Measurements from ENCODE around the gene SYT9. TPM values are rescaled to one million over a fixed set of nuclear protein-coding genes. Genes with fewer than 3 reads are reported as not detected.

The SYT9 gene
- total and polyA plus RNA-seq, 2 of the 4 experiments (the other 2 are of a cell fraction), result not detected

DNA sequence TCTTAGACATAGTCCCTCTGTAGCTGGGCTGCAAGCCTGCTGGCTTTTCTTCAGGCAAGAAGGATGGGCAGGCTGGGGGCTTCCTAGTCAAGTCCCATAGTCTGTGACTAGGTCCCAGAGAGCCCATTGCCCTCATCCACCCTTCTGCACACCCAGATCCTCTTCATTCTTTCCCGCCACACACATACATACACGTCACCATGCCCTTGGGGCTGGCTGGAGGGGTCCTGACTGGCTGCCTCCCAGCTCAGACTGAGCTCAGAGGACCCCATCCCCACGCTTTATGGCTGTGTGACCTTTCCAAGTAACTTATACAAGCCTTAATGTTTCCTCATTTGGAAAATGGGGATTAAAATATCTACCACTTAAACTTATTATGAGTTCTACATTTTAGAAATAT is 248.5 kb downstream of the SYT9 start:
- H3K4me1 ChIP-seq (ENCODE audit: control insufficient read depth, insufficient read depth, low read length), result no peaks in the 10 kb centered on the region
- no peak overlapping the region for H3K56ac ChIP-seq (ENCODE audit: extremely low read depth, insufficient read depth, low read length)
- H4K91ac ChIP-seq (ENCODE audit: insufficient read depth, low read depth, low read length), result no peak overlapping the region
- H2BK5ac ChIP-seq (ENCODE audit: low read depth, low read length, poor library complexity, severe bottlenecking), result no peak overlapping the region
- no peaks in the 10 kb centered on the region for H3K36me3 ChIP-seq (ENCODE audit: control insufficient read depth, insufficient read depth, low read length)
- H3K9me3 ChIP-seq (ENCODE audit: control insufficient read depth, insufficient read depth, low read length), result no peaks in the 10 kb centered on the region
- POLR2A ChIA-PET (ENCODE audit: unreplicated experiment), result no interaction called here
- no peak overlapping the region for H3K4me2 ChIP-seq (ENCODE audit: low read depth, low read length)
- CTCF ChIA-PET, result no interaction called here
- H4K20me1 ChIP-seq (ENCODE audit: insufficient read depth, low read length), result no peaks in the 10 kb centered on the region
- no TSS peak for BruUV-seq (replicated peaks)
- no peak overlapping the region for H3K18ac ChIP-seq (ENCODE audit: low read depth, low read length)
- no peak overlapping the region for H3K4ac ChIP-seq (ENCODE audit: low read depth, low read length)
- no peak overlapping the region for H4K5ac ChIP-seq (ENCODE audit: low read depth, low read length)
- H2AFZ ChIP-seq (replicated peaks; ENCODE audit: low read length, poor library complexity), result no peak overlapping the region
- TF ChIP-seq MAZ (IDR thresholded peaks at IDR 0.05; ENCODE audit: borderline replicate concordance, low read depth, low read length), result no peak
- no peak for TF ChIP-seq FOS (IDR thresholded peaks at IDR 0.05; ENCODE audit: low read depth, low read length)
- no peak for TF ChIP-seq SMC3 (IDR thresholded peaks at IDR 0.05; ENCODE audit: low read depth, low read length)
- no peak for TF ChIP-seq MXI1 (IDR thresholded peaks at IDR 0.05; ENCODE audit: borderline replicate concordance, low read depth, low read length)
- no peak for TF ChIP-seq POLR2A (IDR thresholded peaks at IDR 0.05; ENCODE audit: low read depth, low read length)
- no peak for TF ChIP-seq RFX5 (IDR thresholded peaks at IDR 0.05; ENCODE audit: low read depth, low read length)
- TF ChIP-seq MAFK (IDR thresholded peaks at IDR 0.05; ENCODE audit: low read depth, low read length), result no peak
- TF ChIP-seq, protein P1, sequence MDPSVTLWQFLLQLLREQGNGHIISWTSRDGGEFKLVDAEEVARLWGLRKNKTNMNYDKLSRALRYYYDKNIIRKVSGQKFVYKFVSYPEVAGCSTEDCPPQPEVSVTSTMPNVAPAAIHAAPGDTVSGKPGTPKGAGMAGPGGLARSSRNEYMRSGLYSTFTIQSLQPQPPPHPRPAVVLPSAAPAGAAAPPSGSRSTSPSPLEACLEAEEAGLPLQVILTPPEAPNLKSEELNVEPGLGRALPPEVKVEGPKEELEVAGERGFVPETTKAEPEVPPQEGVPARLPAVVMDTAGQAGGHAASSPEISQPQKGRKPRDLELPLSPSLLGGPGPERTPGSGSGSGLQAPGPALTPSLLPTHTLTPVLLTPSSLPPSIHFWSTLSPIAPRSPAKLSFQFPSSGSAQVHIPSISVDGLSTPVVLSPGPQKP (IDR thresholded peaks at IDR 0.05; ENCODE audit: borderline replicate concordance, low read depth, low read length), result no peak
- TF ChIP-seq, protein P2, sequence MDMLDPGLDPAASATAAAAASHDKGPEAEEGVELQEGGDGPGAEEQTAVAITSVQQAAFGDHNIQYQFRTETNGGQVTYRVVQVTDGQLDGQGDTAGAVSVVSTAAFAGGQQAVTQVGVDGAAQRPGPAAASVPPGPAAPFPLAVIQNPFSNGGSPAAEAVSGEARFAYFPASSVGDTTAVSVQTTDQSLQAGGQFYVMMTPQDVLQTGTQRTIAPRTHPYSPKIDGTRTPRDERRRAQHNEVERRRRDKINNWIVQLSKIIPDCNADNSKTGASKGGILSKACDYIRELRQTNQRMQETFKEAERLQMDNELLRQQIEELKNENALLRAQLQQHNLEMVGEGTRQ (IDR thresholded peaks at IDR 0.05; ENCODE audit: low read depth, low read length), result no peak
- no peak for TF ChIP-seq BHLHE40 (IDR thresholded peaks at IDR 0.05; ENCODE audit: low read depth, low read length)
- no peak overlapping the region for H3K14ac ChIP-seq (replicated peaks; ENCODE audit: low read depth, low read length)
- no peak overlapping the region for H2BK15ac ChIP-seq (ENCODE audit: low read depth, low read length)
- in situ Hi-C loops (cut with MboI; ENCODE audit: low sequenced_read_pairs) (no loop called here), intact Hi-C loops (cut with micrococcal nuclease) (no loop called here), dilution Hi-C loops (cut with HindIII; ENCODE audit: low sequenced_read_pairs, unreplicated experiment) (no loop called here)
- no peak overlapping the region for H4K8ac ChIP-seq (ENCODE audit: low read depth in 2 of 2, low read length in 2 of 2)
- 52% methylated on average over 2 of the region's 3 CpGs; no CpG with 5 or more reads in 1 of the 2 experiments for WGBS, 2 experiments (ENCODE audit: extremely low coverage in 2 of 2, insufficient read length in 1 of 2)
- H3K23ac ChIP-seq (ENCODE audit: low read depth, low read length), result no peak overlapping the region
- no peak for DNase-seq
- H3K9ac ChIP-seq (ENCODE audit: low read depth, low read length), result no peak overlapping the region
- no peaks in the 10 kb centered on the region for H3K79me1 ChIP-seq (ENCODE audit: low read depth in 1 of 2, low read length in 2 of 2)
- no peaks in the 10 kb centered on the region for H3K27me3 ChIP-seq (ENCODE audit: control insufficient read depth, insufficient read depth, low read length)
- no peak overlapping the region for H3K27ac ChIP-seq (ENCODE audit: insufficient read depth, low read length)
- no peak overlapping the region for H2AK5ac ChIP-seq (ENCODE audit: low read depth, low read length)
- no peak overlapping the region for H2BK120ac ChIP-seq (ENCODE audit: low read depth, low read length)
- no peak overlapping the region for H2AK9ac ChIP-seq (replicated peaks; ENCODE audit: low read depth, low read length, poor library complexity)
- no peak overlapping the region for H2BK20ac ChIP-seq (ENCODE audit: low read depth, low read length)
- no peak overlapping the region for H3K4me3 ChIP-seq (ENCODE audit: insufficient read depth, low read depth, low read length)
- H3K9me1 ChIP-seq (ENCODE audit: insufficient read depth, low read length), result no peaks in the 10 kb centered on the region
- no peak for ATAC-seq (ENCODE audit: low read depth)
